ENCODE results near the gene ASCL5.

ASCL5 gene

DNA sequence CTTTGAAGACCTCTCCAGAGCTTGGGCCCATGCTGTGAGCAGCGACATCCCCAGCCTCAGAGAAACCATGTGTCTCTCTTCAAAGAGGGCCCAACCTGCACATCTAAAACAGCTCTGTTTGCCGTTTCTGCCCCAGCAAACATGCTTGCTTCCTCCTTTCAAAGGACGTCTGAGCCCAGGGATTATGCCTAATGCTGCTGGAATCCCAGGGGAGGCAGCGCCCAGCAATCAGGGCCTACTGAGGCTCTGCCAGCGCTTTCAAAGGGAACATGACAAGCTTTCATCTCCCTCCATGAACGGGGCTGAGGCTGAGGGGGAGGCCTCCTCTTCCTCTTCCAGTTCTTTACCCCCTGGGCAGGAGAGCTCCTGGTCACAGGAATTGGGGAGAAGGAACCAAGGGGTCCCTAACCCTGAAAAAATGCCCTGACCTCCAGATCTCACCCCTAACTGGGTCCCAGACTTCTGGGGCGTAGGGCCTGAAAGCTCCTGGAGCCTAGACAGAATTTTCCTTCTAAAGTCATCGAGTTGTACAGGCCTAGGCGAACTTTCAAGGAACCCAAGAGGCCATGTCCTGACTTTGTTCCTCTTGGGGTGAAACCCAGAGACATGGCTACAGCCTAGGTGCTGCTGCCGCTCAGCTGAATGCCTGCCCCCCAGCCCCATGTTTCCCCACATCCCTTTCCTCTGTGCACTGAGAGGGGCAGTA is 13.4 kb upstream of the ASCL5 start:
- H3K4me3 ChIP-seq (ENCODE audit: control insufficient read depth, low read depth, low read length): no peak overlapping the region
- TF ChIP-seq, protein P1, sequence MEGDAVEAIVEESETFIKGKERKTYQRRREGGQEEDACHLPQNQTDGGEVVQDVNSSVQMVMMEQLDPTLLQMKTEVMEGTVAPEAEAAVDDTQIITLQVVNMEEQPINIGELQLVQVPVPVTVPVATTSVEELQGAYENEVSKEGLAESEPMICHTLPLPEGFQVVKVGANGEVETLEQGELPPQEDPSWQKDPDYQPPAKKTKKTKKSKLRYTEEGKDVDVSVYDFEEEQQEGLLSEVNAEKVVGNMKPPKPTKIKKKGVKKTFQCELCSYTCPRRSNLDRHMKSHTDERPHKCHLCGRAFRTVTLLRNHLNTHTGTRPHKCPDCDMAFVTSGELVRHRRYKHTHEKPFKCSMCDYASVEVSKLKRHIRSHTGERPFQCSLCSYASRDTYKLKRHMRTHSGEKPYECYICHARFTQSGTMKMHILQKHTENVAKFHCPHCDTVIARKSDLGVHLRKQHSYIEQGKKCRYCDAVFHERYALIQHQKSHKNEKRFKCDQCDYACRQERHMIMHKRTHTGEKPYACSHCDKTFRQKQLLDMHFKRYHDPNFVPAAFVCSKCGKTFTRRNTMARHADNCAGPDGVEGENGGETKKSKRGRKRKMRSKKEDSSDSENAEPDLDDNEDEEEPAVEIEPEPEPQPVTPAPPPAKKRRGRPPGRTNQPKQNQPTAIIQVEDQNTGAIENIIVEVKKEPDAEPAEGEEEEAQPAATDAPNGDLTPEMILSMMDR (conservative IDR thresholded peaks at IDR 0.05; ENCODE audit: control insufficient read depth, insufficient read depth, low read depth, low read length): no peak
- DNase-seq (ENCODE audit: low read depth): no peak

DNA sequence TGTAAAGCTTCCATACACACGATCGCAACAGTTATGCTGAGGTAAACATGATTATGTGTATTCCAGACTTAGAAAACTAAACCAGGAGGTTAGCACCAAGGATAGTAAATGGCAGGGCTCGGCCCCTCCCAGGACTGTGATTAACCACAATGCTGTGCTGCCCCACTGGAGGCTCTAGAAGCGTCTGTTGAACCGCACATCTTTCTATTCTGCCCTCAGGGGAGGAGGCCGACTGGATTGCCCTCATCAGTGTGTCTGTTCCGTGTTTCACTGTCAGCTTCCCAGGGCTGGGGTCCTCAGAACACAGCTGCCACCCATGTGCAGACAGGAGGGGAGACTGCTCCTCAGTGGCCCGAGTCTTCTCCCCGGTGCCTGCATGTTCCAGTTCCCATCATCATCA is 12.8 kb upstream of the ASCL5 start:
- no peak for DNase-seq (ENCODE audit: low read depth)
- no peak overlapping the region for H3K4me3 ChIP-seq (ENCODE audit: control insufficient read depth, low read depth, low read length)
- TF ChIP-seq, protein P1 (conservative IDR thresholded peaks at IDR 0.05; ENCODE audit: control insufficient read depth, insufficient read depth, low read depth, low read length): no peak

DNA sequence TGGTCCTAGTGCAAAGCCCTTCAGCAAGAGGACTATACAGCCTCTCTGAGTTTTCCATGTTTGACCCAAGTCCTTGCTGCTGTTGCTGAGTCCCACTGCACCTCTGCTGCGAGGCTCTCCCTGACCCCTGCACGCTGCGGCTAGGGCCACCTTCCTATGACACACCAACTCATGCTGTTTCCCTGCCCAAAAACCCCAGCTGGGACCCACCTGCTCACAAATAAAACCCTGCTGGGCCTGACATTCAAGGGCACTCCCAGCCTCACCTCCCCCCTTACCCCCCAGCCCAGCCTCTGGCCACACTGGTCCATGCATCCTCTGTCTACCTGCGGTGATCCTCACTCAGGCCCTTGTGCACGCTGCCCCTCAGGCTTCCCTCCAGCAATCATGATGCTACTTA is 12.3 kb upstream of the ASCL5 start:
- no peak overlapping the region for H3K4me3 ChIP-seq (ENCODE audit: control insufficient read depth, low read depth, low read length)
- TF ChIP-seq, protein P1 (conservative IDR thresholded peaks at IDR 0.05; ENCODE audit: control insufficient read depth, insufficient read depth, low read depth, low read length): no peak
- no peak for DNase-seq (ENCODE audit: low read depth)

DNA sequence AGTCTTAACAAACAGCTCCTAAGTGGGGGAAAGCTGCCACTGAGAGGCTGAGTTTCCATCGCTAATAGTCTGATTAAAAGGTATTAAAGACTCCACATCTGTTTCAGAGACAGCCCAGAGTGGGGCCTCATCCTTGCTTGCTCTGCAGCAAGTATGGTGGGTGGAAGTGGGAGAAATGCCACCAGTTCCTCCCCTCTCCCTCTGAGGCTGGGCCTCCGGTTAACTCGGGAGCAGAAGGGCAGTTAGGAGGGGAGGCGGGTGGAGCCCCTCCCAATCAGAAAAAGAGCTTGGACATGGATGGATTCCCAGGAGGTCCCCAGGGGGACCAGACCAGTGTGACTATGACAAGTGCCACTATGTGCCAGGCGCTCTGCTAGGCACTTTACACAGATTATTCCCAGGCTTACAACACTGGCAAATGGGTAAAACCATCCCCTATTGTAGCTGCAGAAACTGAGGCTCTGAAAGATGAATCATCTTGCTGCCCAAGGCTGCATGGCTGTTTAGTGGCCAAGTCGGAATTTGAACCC is 11.4 kb upstream of the ASCL5 start:
- TF ChIP-seq, protein P1 (conservative IDR thresholded peaks at IDR 0.05; ENCODE audit: control insufficient read depth, insufficient read depth, low read depth, low read length): no peak
- no peak overlapping the region for H3K4me3 ChIP-seq (ENCODE audit: control insufficient read depth, low read depth, low read length)
- no peak for DNase-seq (ENCODE audit: low read depth)

DNA sequence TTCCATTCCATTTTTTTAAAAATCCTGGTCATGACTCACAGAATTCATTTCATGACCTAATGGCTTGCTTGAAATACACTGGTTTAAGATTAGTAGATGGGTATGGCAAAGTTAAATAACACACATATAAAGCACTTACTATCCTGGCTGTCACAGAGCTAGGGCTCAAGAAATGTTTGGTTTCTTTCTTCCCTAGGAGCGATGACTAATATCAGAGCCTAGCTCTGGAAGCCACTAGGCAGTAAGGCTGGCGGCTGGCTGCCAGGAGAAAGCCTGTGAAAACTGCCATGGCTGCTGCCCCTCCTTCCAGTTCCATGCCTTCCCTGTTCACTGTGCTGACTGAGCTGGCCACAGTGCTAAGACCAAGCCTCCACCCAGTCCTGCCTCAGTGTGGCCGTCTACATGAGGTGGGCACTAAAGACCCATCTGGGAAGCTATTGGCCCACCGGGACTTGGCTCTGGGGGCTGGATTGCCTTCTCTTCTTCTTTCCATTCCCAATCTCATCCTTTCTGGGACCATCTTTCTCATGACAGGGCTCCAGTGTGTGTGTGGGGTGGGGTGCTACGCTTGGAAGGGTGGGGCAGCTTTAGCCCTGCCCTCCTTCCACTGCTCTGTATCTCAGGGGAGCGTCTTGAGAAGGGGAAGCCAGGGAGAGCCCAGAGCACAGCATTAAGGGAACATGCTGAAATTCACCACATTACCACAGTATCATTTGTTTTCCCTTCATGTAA is 10.8 kb upstream of the ASCL5 start:
- peak; percentile 88 for DNase-seq (ENCODE audit: low read depth)
- TF ChIP-seq, protein P1 (conservative IDR thresholded peaks at IDR 0.05; ENCODE audit: control insufficient read depth, insufficient read depth, low read depth, low read length): no peak
- no peak overlapping the region for H3K4me3 ChIP-seq (ENCODE audit: control insufficient read depth, low read depth, low read length)

DNA sequence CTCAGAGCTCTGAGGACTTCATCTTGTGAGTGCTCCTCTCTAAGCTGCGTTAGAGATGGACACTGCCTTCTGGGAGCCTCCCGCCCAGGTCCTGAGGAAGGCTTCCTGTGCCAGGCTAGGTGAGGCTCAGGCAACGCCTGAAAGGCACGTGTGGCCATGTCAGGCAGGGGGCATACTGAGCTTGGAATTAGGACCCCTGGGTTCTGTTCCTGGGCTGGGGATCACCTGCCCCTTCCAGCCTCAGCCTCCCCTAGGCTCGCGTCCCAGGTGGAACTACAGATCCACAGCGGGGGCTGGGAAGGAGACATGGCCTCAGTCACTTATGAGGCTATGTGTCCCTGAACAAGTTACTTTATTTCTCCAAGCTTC is 10.0 kb upstream of the ASCL5 start:
- H3K4me3 ChIP-seq (ENCODE audit: control insufficient read depth, low read depth, low read length): no peak overlapping the region
- TF ChIP-seq, protein P1 (conservative IDR thresholded peaks at IDR 0.05; ENCODE audit: control insufficient read depth, insufficient read depth, low read depth, low read length): no peak
- DNase-seq (ENCODE audit: low read depth): no peak

Data from fibroblast of mammary gland (primary cell).